Neuron (in vitro differentiated cells): Measurements from ENCODE around the gene SDK1.

Experiments
- H2AFZ ChIP-seq: one replicate; pipeline ENCODE4 v1.6.1; 2013; ENCODE audit warnings: low read depth, mild to moderate bottlenecking, inconsistent platforms, low read length, moderate library complexity
- H3K27me3 ChIP-seq: one replicate; pipeline ENCODE4 v1.6.1; 2013; ENCODE audit warnings: low read length; ENCODE audit not compliant: insufficient read depth
- H3K36me3 ChIP-seq: one replicate; pipeline ENCODE4 v1.6.1; 2013; ENCODE audit warnings: low read length; ENCODE audit not compliant: insufficient read depth
- H3K4me1 ChIP-seq: one replicate; pipeline ENCODE4 v1.6.1; 2013; ENCODE audit warnings: low read length; ENCODE audit not compliant: insufficient read depth
- H3K4me3 ChIP-seq: 2 replicates; pipeline ENCODE4 v1.5.1; 2013; ENCODE audit warnings: mild to moderate bottlenecking, low read length, moderate library complexity
- H3K9me3 ChIP-seq: one replicate; pipeline ENCODE4 v1.6.1; 2013; ENCODE audit warnings: low read length

The SDK1 gene

GRCh38 chr7:3973264-3973663 is 672.2 kb downstream of the SDK1 start:
- Histone ChIP-seq H3K4me1 (no peaks in the 10 kb centered on the region), H3K27me3 (no peaks in the 10 kb centered on the region), H3K4me3 (no peak overlapping the region), H2AFZ (no peak overlapping the region), H3K9me3 (peaks cover 22% of the 10 kb centered on the region), H3K36me3 (peaks cover 34% of the 10 kb centered on the region)

- no peak overlapping the region for H3K4me3 ChIP-seq
- H3K9me3 ChIP-seq = peaks cover 22% of the 10 kb centered on the region
- H2AFZ ChIP-seq = no peak overlapping the region
- H3K4me1 ChIP-seq = no peaks in the 10 kb centered on the region
- H3K27me3 ChIP-seq = no peaks in the 10 kb centered on the region
- H3K36me3 ChIP-seq = peaks cover 27% of the 10 kb centered on the region
These were observed 673.3 kb downstream of the SDK1 start for GRCh38 chr7:3974329-3974728.

- Histone ChIP-seq H3K4me1 (no peaks in the 10 kb centered on the region), H3K36me3 (peaks cover 27% of the 10 kb centered on the region), H3K4me3 (no peak overlapping the region), H3K27me3 (no peaks in the 10 kb centered on the region), H2AFZ (no peak overlapping the region), H3K9me3 (peaks cover 22% of the 10 kb centered on the region)
These were observed 674.3 kb downstream of the SDK1 start for GRCh38 chr7:3975371-3975770.

- H3K4me1 ChIP-seq = no peaks in the 10 kb centered on the region
- H2AFZ ChIP-seq = no peak overlapping the region
- peaks cover 17% of the 10 kb centered on the region for H3K36me3 ChIP-seq
- peaks cover 29% of the 10 kb centered on the region for H3K9me3 ChIP-seq
- H3K4me3 ChIP-seq = no peak overlapping the region
- no peaks in the 10 kb centered on the region for H3K27me3 ChIP-seq
These were observed 676.3 kb downstream of the SDK1 start for GRCh38 chr7:3977391-3977790.

- no peak overlapping the region for H2AFZ ChIP-seq
- peaks cover 28% of the 10 kb centered on the region for H3K9me3 ChIP-seq
- H3K4me3 ChIP-seq = no peak overlapping the region
- H3K4me1 ChIP-seq = no peaks in the 10 kb centered on the region
- peaks cover 15% of the 10 kb centered on the region for H3K36me3 ChIP-seq
- no peaks in the 10 kb centered on the region for H3K27me3 ChIP-seq
These were observed 677.8 kb downstream of the SDK1 start for GRCh38 chr7:3978839-3979238.

GRCh38 chr7:3979611-3980299 is 678.7 kb downstream of the SDK1 start:
- peaks cover 21% of the 10 kb centered on the region for H3K9me3 ChIP-seq
- no peaks in the 10 kb centered on the region for H3K4me1 ChIP-seq
- H2AFZ ChIP-seq = no peak overlapping the region
- H3K27me3 ChIP-seq = no peaks in the 10 kb centered on the region
- no peak overlapping the region for H3K4me3 ChIP-seq
- H3K36me3 ChIP-seq = peaks cover 8% of the 10 kb centered on the region

GRCh38 chr7:3980300-3980643 is 679.2 kb downstream of the SDK1 start:
- Histone ChIP-seq H2AFZ (no peak overlapping the region), H3K27me3 (no peaks in the 10 kb centered on the region), H3K36me3 (peaks cover 3% of the 10 kb centered on the region), H3K4me1 (no peaks in the 10 kb centered on the region), H3K4me3 (no peak overlapping the region), H3K9me3 (peaks cover 17% of the 10 kb centered on the region)

GRCh38 chr7:3981281-3981680 is 680.2 kb downstream of the SDK1 start:
- Histone ChIP-seq H3K27me3 (no peaks in the 10 kb centered on the region), H3K4me3 (no peak overlapping the region), H2AFZ (no peak overlapping the region), H3K36me3 (no peaks in the 10 kb centered on the region), H3K4me1 (no peaks in the 10 kb centered on the region), H3K9me3 (peaks cover 13% of the 10 kb centered on the region)

GRCh38 chr7:3984456-3984855 is 683.4 kb downstream of the SDK1 start:
- Histone ChIP-seq H3K4me3 (no peak overlapping the region), H3K9me3 (peaks cover 10% of the 10 kb centered on the region), H3K4me1 (no peaks in the 10 kb centered on the region), H3K36me3 (peaks cover 6% of the 10 kb centered on the region), H2AFZ (no peak overlapping the region), H3K27me3 (no peaks in the 10 kb centered on the region)

- Histone ChIP-seq H3K9me3 (peaks cover 8% of the 10 kb centered on the region), H3K4me1 (no peaks in the 10 kb centered on the region), H3K4me3 (no peak overlapping the region), H2AFZ (no peak overlapping the region), H3K27me3 (no peaks in the 10 kb centered on the region), H3K36me3 (peaks cover 10% of the 10 kb centered on the region)
These were observed 685.9 kb downstream of the SDK1 start for GRCh38 chr7:3986927-3987326.

GRCh38 chr7:3987426-3987927 is 686.4 kb downstream of the SDK1 start:
- no peak overlapping the region for H3K4me3 ChIP-seq
- H2AFZ ChIP-seq = no peak overlapping the region
- H3K36me3 ChIP-seq = peaks cover 10% of the 10 kb centered on the region
- H3K4me1 ChIP-seq = no peaks in the 10 kb centered on the region
- no peaks in the 10 kb centered on the region for H3K27me3 ChIP-seq
- peaks cover 4% of the 10 kb centered on the region for H3K9me3 ChIP-seq

- peaks cover 5% of the 10 kb centered on the region for H3K4me1 ChIP-seq
- H2AFZ ChIP-seq = no peak overlapping the region
- H3K36me3 ChIP-seq = peaks cover 10% of the 10 kb centered on the region
- H3K9me3 ChIP-seq = peaks cover 4% of the 10 kb centered on the region
- no peak overlapping the region for H3K4me3 ChIP-seq
- no peaks in the 10 kb centered on the region for H3K27me3 ChIP-seq
These were observed 688.7 kb downstream of the SDK1 start for GRCh38 chr7:3989723-3990122.

- peaks cover 5% of the 10 kb centered on the region for H3K4me1 ChIP-seq
- no peak overlapping the region for H3K4me3 ChIP-seq
- peaks cover 4% of the 10 kb centered on the region for H3K9me3 ChIP-seq
- peaks cover 10% of the 10 kb centered on the region for H3K36me3 ChIP-seq
- no peaks in the 10 kb centered on the region for H3K27me3 ChIP-seq
- no peak overlapping the region for H2AFZ ChIP-seq
These were observed 690.7 kb downstream of the SDK1 start for GRCh38 chr7:3991731-3992231.

- Histone ChIP-seq H3K36me3 (peaks cover 10% of the 10 kb centered on the region), H3K9me3 (peaks cover 4% of the 10 kb centered on the region), H3K4me1 (peaks cover 5% of the 10 kb centered on the region), H3K27me3 (no peaks in the 10 kb centered on the region), H2AFZ (no peak overlapping the region), H3K4me3 (no peak overlapping the region)
These were observed 691.8 kb downstream of the SDK1 start for GRCh38 chr7:3992841-3993240.
